Type B pancreatic cell (in vitro differentiated cells): Measurements from ENCODE around the gene RSPH9. TPM values are rescaled to one million over a fixed set of nuclear protein-coding genes. Genes with fewer than 3 reads are reported as not detected.

Source experiments
- DNase-seq: peaks from one replicate; pipeline ENCODE4 v3.0.0; 2021; ENCODE audit warnings: mixed read lengths; ENCODE audit not compliant: unreplicated experiment; ENCODE audit errors: extremely low spot score
- H3K27ac Mint-ChIP-seq: 2 replicates; pipeline ENCODE4 v1.8.0; 2021; ENCODE audit warnings: mild to moderate bottlenecking, mixed read lengths
- H3K27me3 Mint-ChIP-seq: 2 replicates; pipeline ENCODE4 v1.8.0; 2021; ENCODE audit warnings: mixed read lengths
- H3K36me3 Mint-ChIP-seq: 2 replicates; pipeline ENCODE4 v1.8.0; 2021; ENCODE audit warnings: mixed read lengths
- H3K4me1 Mint-ChIP-seq: one replicate; pipeline ENCODE4 v1.8.0; 2021; ENCODE audit warnings: mixed read lengths; ENCODE audit not compliant: unreplicated experiment
- H3K4me3 Mint-ChIP-seq: 2 replicates; pipeline ENCODE4 v1.8.0; 2021; ENCODE audit warnings: mild to moderate bottlenecking, mixed read lengths
- H3K9me3 Mint-ChIP-seq: 2 replicates; pipeline ENCODE4 v1.8.0; 2021; ENCODE audit warnings: mixed read lengths
- CTCF ChIP-seq: fragments of 200-600 bp; sonication (generic); conservative IDR thresholded peaks from 2 replicates; pipeline ENCODE4 v1.5.0; 2021; ENCODE audit warnings: antibody characterized with exemption, mild to moderate bottlenecking
- total RNA-seq: library from RNA; stranded (reverse); gene quantifications from 2 replicates; pipeline ENCODE4 v1.2.1, GENCODE V29; 2021; ENCODE audit warnings: low replicate concordance

Gene RSPH9
- total RNA-seq, 1 donor from 2014 or later, result 0.53 TPM

DNA sequence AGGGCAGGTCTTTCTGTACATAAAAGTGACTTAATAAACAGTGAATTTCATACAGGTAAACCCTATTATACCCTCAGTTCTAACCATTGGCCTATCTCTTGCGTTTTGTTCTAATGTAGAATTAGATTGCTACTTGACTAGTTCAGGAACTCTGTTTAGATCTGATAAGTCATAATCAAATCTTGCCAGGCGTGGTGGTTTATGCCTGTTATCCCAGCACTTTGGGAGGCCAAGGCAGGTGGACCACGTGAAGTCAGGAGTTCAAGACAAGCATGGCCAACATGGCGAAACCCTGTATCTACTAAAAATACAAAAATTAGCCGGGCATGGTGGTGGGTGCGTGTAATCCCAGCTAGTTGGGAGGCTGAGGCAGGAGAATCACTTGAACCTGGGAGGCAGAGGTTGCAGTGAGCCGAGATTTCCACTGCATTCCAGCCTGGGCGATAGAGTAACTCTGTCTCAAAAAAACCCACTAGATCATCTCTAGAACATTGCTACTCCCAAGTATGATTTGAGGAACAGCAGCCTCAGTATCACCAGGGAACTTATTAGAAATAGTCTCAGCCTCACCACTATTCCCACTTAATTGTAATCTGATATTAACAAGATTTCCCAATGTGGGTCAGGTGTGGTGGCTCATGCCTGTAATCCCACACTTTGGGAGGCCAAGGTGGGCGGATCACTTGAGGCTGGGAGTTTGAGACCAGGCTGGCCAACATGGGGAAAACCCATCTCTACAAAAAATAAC, 27.9 kb upstream of the RSPH9 start:
- Mint-ChIP-seq H3K27ac (no peak overlapping the region), H3K36me3 (peaks cover 11% of the 10 kb centered on the region), H3K9me3 (no peaks in the 10 kb centered on the region), H3K4me1 (no peaks in the 10 kb centered on the region), H3K4me3 (no peak overlapping the region), H3K27me3 (no peaks in the 10 kb centered on the region)
- DNase-seq, result no peak
- no peak for TF ChIP-seq CTCF

GRCh38 chr6:43621078-43621835, 23.6 kb upstream of the RSPH9 start:
- no peak overlapping the region for H3K27ac Mint-ChIP-seq
- H3K4me1 Mint-ChIP-seq, result no peaks in the 10 kb centered on the region
- TF ChIP-seq CTCF, result no peak
- H3K36me3 Mint-ChIP-seq, result peaks cover 16% of the 10 kb centered on the region
- H3K9me3 Mint-ChIP-seq, result no peaks in the 10 kb centered on the region
- no peaks in the 10 kb centered on the region for H3K27me3 Mint-ChIP-seq
- DNase-seq, result no peak
- H3K4me3 Mint-ChIP-seq, result no peak overlapping the region

DNA sequence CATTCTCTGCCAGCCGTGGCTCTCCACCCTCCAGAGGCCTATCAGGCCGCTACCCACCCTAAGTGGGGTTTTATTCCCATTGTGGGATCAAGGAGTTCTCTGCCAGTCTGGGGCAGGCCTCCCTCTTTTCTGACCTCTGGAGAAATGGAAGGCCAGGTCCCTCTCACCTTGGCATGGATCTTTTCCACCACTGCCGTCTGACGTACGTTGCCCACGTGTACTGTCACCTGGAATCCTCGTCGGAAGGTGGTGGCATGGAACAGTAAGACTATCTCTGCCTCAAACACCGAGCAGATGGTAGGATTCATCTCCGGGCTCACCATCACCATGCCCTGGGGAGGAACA, 23.0 kb upstream of the RSPH9 start:
- no peak overlapping the region for H3K4me3 Mint-ChIP-seq
- no peak overlapping the region for H3K27ac Mint-ChIP-seq
- peaks cover 2% of the 10 kb centered on the region for H3K4me1 Mint-ChIP-seq
- no peaks in the 10 kb centered on the region for H3K27me3 Mint-ChIP-seq
- TF ChIP-seq CTCF, result no peak
- H3K9me3 Mint-ChIP-seq, result no peaks in the 10 kb centered on the region
- no peak for DNase-seq
- H3K36me3 Mint-ChIP-seq, result peaks cover 21% of the 10 kb centered on the region

DNA sequence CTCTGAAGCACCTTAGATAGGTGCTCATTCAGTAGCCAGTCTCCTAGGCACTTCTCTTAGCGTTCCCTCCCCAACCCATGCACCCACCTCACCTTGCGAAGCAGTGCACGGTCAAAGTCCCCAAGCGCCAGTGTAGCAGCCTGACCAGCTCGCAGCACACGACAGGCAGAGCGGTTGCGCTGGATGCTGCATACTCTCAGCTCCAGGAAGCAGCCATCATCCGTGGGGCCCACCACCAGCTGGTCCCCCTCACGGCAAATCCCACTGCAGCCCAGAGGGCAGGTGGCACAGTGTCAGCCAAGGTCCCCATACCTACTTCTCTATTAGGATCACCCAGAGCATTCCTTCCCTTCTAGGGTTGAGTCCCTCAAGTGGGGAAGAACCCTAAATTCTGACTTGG, 22.3 kb upstream of the RSPH9 start:
- TF ChIP-seq CTCF, result no peak
- Mint-ChIP-seq H3K4me3 (no peak overlapping the region), H3K9me3 (no peaks in the 10 kb centered on the region), H3K4me1 (peaks cover 9% of the 10 kb centered on the region), H3K36me3 (peaks cover 26% of the 10 kb centered on the region), H3K27me3 (no peaks in the 10 kb centered on the region), H3K27ac (no peak overlapping the region)
- no peak for DNase-seq

- Mint-ChIP-seq H3K9me3 (no peaks in the 10 kb centered on the region), H3K4me1 (peaks cover 17% of the 10 kb centered on the region), H3K27ac (no peak overlapping the region), H3K4me3 (no peak overlapping the region), H3K27me3 (no peaks in the 10 kb centered on the region), H3K36me3 (peaks cover 26% of the 10 kb centered on the region)
- TF ChIP-seq CTCF, result no peak
- DNase-seq, result no peak
Measured at GRCh38 chr6:43623880-43624785, 20.7 kb upstream of the RSPH9 start.
